ENCODE results near the gene DMRTC2. TPM values are rescaled to one million over a fixed set of nuclear protein-coding genes. Genes with fewer than 3 reads are reported as not detected.

The DMRTC2 gene
- total and polyA plus RNA-seq, 2 donors from 2014 or later: not detected

GRCh38 chr19:41877916-41878905 lies 33.4 kb downstream of the DMRTC2 start:
- Histone ChIP-seq H3K9ac (ENCODE audit: low read length in 3 of 3) (no peak overlapping the region), H3K4me1 (ENCODE audit: control insufficient read depth in 2 of 3, insufficient read depth in 2 of 3, low read depth in 1 of 3, low read length in 3 of 3) (peaks cover 0 to 7% (median 0%) of the 10 kb centered on the region in 3 donors), H3K27me3 (ENCODE audit: control insufficient read depth, insufficient read depth, low read length) (no peaks in the 10 kb centered on the region), H3K27ac (ENCODE audit: low read depth in 2 of 2, low read length in 2 of 2) (no peak overlapping the region), H3K36me3 (ENCODE audit: control insufficient read depth in 2 of 3, insufficient read depth in 3 of 3, low read length in 3 of 3) (no peaks in the 10 kb centered on the region), H3K4me3 (ENCODE audit: low read length in 3 of 3) (no peak overlapping the region), H3K9me3 (ENCODE audit: control insufficient read depth in 2 of 3, insufficient read depth in 1 of 3, low read length in 3 of 3) (no peaks in the 10 kb centered on the region)
- DNase-seq (no peak), FAIRE-seq (no peak)
- intact Hi-C loops (cut with DNase I): no loop called here
- TF ChIP-seq, protein P1, sequence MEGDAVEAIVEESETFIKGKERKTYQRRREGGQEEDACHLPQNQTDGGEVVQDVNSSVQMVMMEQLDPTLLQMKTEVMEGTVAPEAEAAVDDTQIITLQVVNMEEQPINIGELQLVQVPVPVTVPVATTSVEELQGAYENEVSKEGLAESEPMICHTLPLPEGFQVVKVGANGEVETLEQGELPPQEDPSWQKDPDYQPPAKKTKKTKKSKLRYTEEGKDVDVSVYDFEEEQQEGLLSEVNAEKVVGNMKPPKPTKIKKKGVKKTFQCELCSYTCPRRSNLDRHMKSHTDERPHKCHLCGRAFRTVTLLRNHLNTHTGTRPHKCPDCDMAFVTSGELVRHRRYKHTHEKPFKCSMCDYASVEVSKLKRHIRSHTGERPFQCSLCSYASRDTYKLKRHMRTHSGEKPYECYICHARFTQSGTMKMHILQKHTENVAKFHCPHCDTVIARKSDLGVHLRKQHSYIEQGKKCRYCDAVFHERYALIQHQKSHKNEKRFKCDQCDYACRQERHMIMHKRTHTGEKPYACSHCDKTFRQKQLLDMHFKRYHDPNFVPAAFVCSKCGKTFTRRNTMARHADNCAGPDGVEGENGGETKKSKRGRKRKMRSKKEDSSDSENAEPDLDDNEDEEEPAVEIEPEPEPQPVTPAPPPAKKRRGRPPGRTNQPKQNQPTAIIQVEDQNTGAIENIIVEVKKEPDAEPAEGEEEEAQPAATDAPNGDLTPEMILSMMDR (IDR thresholded peaks at IDR 0.05; ENCODE audit: borderline replicate concordance, extremely low read depth, insufficient read depth): no peak

GRCh38 chr19:41879080-41879479 lies 34.2 kb downstream of the DMRTC2 start:
- H3K4me1 ChIP-seq (ENCODE audit: control insufficient read depth in 2 of 3, insufficient read depth in 2 of 3, low read depth in 1 of 3, low read length in 3 of 3): peaks cover 0 to 7% (median 0%) of the 10 kb centered on the region in 3 donors
- FAIRE-seq: no peak
- H3K9me3 ChIP-seq (ENCODE audit: control insufficient read depth in 2 of 3, insufficient read depth in 1 of 3, low read length in 3 of 3): no peaks in the 10 kb centered on the region
- DNase-seq: no peak
- no peaks in the 10 kb centered on the region for H3K36me3 ChIP-seq (ENCODE audit: control insufficient read depth in 2 of 3, insufficient read depth in 3 of 3, low read length in 3 of 3)
- no peak overlapping the region for H3K4me3 ChIP-seq (ENCODE audit: low read length in 3 of 3)
- intact Hi-C loops (cut with DNase I): no loop called here
- TF ChIP-seq, protein P1 (IDR thresholded peaks at IDR 0.05; ENCODE audit: borderline replicate concordance, extremely low read depth, insufficient read depth): no peak
- no peak overlapping the region for H3K27ac ChIP-seq (ENCODE audit: low read depth in 2 of 2, low read length in 2 of 2)
- H3K9ac ChIP-seq (ENCODE audit: low read length in 3 of 3): no peak overlapping the region
- no peaks in the 10 kb centered on the region for H3K27me3 ChIP-seq (ENCODE audit: control insufficient read depth, insufficient read depth, low read length)

- H3K27ac ChIP-seq (ENCODE audit: low read depth in 2 of 2, low read length in 2 of 2): no peak overlapping the region
- peaks cover 0 to 10% (median 3%) of the 10 kb centered on the region in 3 donors for H3K4me1 ChIP-seq (ENCODE audit: control insufficient read depth in 2 of 3, insufficient read depth in 2 of 3, low read depth in 1 of 3, low read length in 3 of 3)
- intact Hi-C loops (cut with DNase I): no loop called here
- no peaks in the 10 kb centered on the region for H3K27me3 ChIP-seq (ENCODE audit: control insufficient read depth, insufficient read depth, low read length)
- no peak overlapping the region for H3K9ac ChIP-seq (ENCODE audit: low read length in 3 of 3)
- no peaks in the 10 kb centered on the region for H3K9me3 ChIP-seq (ENCODE audit: control insufficient read depth in 2 of 3, insufficient read depth in 1 of 3, low read length in 3 of 3)
- FAIRE-seq: no peak
- DNase-seq: no peak
- no peak overlapping the region for H3K4me3 ChIP-seq (ENCODE audit: low read length in 3 of 3)
- TF ChIP-seq, protein P1 (IDR thresholded peaks at IDR 0.05; ENCODE audit: borderline replicate concordance, extremely low read depth, insufficient read depth): no peak
- H3K36me3 ChIP-seq (ENCODE audit: control insufficient read depth in 2 of 3, insufficient read depth in 3 of 3, low read length in 3 of 3): no peaks in the 10 kb centered on the region
These were observed 35.0 kb downstream of the DMRTC2 start for GRCh38 chr19:41879670-41880328.
